ENCODE measurements around the gene CSAG3.
"Not testable (repeated sequence)": the region's sequence is repeated elsewhere in the genome, so short reads cannot be mapped to it uniquely, and the experiment has no call there.

- not testable (repeated sequence) for TF ChIP-seq HDGF (IDR thresholded peaks at IDR 0.05; ENCODE audit: borderline replicate concordance); SUZ12 (IDR thresholded peaks at IDR 0.05); FOXK2 (IDR thresholded peaks at IDR 0.05); CTBP1 (IDR thresholded peaks at IDR 0.05; ENCODE audit: borderline replicate concordance); L3MBTL2 (conservative IDR thresholded peaks at IDR 0.05); BHLHE40 (IDR thresholded peaks at IDR 0.05; ENCODE audit: borderline replicate concordance); ZNF384 (IDR thresholded peaks at IDR 0.05); TARDBP (IDR thresholded peaks at IDR 0.05); SP1 (IDR thresholded peaks at IDR 0.05); NFRKB (IDR thresholded peaks at IDR 0.05); FOXM1 (IDR thresholded peaks at IDR 0.05; ENCODE audit: borderline replicate concordance)
Observed at GRCh38 chrX:152753686-152754650, 5.0 kb upstream of the CSAG3 start, which contains the start of gene MAGEA2.

Measured in HEK293T (cell line).